HEK293 (cell line): Measurements from ENCODE around the gene TOMM40L.

Experiments used
- CTCF ChIA-PET: fragments of 350-600 bp; formaldehyde crosslinking; extraction: SDS; loops from one replicate; lab custom pipeline; 2021; ENCODE audit warnings: antibody characterized with exemption; lab: Yijun Ruan, JAX
- POLR2A ChIA-PET: fragments of 300-600 bp; formaldehyde crosslinking; extraction: SDS; loops from one replicate; lab custom pipeline; 2020; ENCODE audit warnings: antibody characterized with exemption, inconsistent platforms; lab: Yijun Ruan, JAX
- H3K27ac ChIP-seq: fragments of 200-500 bp; sonication (Bioruptor generic); 2 replicates; pipeline ENCODE4 v1.5.1; 2014; ENCODE audit warnings: low read depth, low read length, control low read depth, inconsistent platforms; ENCODE audit errors: extremely low read depth
- H3K36me3 ChIP-seq, 2 experiments: fragments of 200-500 bp in 1 of 2; sonication (Bioruptor generic) in 1 of 2; 1 replicate in 1 of 2; 2 replicates in 1 of 2; pipeline ENCODE4 v1.5.1; 2014 to 2017; ENCODE audit warnings: inconsistent platforms in 2 of 2, low read length in 2 of 2; ENCODE audit not compliant: control insufficient read depth in 2 of 2, insufficient read depth in 1 of 2
- H3K4me1 ChIP-seq: fragments of 200-500 bp; sonication (Bioruptor generic); 2 replicates; pipeline ENCODE4 v1.5.1; 2014; ENCODE audit warnings: mild to moderate bottlenecking, low read length, inconsistent platforms; ENCODE audit not compliant: control insufficient read depth, insufficient read depth
- H3K4me3 ChIP-seq: 2 replicates; pipeline ENCODE4 v1.5.1; 2011; ENCODE audit warnings: low read depth, mild to moderate bottlenecking, control low read depth, low read length, moderate library complexity
- H3K9me3 ChIP-seq: fragments of 200-500 bp; sonication (Bioruptor generic); 2 replicates; pipeline ENCODE4 v1.5.1; 2014; ENCODE audit warnings: low read depth, low read length, inconsistent platforms; ENCODE audit not compliant: control insufficient read depth, insufficient read depth
- ZBTB8A ChIP-seq: fragments of 450-650 bp; formaldehyde crosslinking; IDR thresholded peaks from 2 replicates; pipeline ENCODE4 v1.5.1; 2016; ENCODE audit warnings: missing biosample characterization, missing genetic modification characterization
- ZNF211 ChIP-seq: fragments of 450-650 bp; formaldehyde crosslinking; IDR thresholded peaks from 2 replicates; pipeline ENCODE4 v1.5.1; 2016; ENCODE audit warnings: low read depth, missing biosample characterization, missing genetic modification characterization
- ZNF341 ChIP-seq: fragments of 450-650 bp; formaldehyde crosslinking; IDR thresholded peaks from 2 replicates; pipeline ENCODE4; 2016; ENCODE audit warnings: low read depth, missing biosample characterization, missing genetic modification characterization
- ZNF366 ChIP-seq: fragments of 450-650 bp; formaldehyde crosslinking; conservative IDR thresholded peaks from 2 replicates; pipeline ENCODE4 v1.5.1; 2016; ENCODE audit warnings: missing biosample characterization, missing genetic modification characterization
- ZNF610 ChIP-seq: fragments of 450-650 bp; formaldehyde crosslinking; IDR thresholded peaks from 2 replicates; pipeline ENCODE4 v1.5.1; 2016; ENCODE audit warnings: missing biosample characterization, missing genetic modification characterization, borderline replicate concordance
- ZXDB ChIP-seq: fragments of 450-650 bp; formaldehyde crosslinking; IDR thresholded peaks from 2 replicates; pipeline ENCODE4 v1.5.1; 2016; ENCODE audit warnings: missing biosample characterization, missing genetic modification characterization
- TF ChIP-seq, protein P1 (sequence below): fragments of 450-650 bp; formaldehyde crosslinking; conservative IDR thresholded peaks from 2 replicates; pipeline ENCODE4 v1.5.1; 2016; ENCODE audit warnings: low read depth, missing biosample characterization, missing genetic modification characterization
- TF ChIP-seq, protein P2 (sequence below): fragments of 450-650 bp; formaldehyde crosslinking; IDR thresholded peaks from 2 replicates; pipeline ENCODE4 v1.5.1; 2016; ENCODE audit warnings: missing biosample characterization, missing genetic modification characterization
- TF ChIP-seq, protein P3 (sequence below): fragments of 450-650 bp; formaldehyde crosslinking; IDR thresholded peaks from 2 replicates; pipeline ENCODE4 v1.5.1; 2017; ENCODE audit warnings: missing biosample characterization, mild to moderate bottlenecking, missing genetic modification characterization, moderate library complexity
- TF ChIP-seq, protein P4 (sequence below): fragments of 450-650 bp; IDR thresholded peaks from 2 replicates; pipeline ENCODE4 v1.5.1; 2018; ENCODE audit warnings: missing biosample characterization, mild to moderate bottlenecking, missing genetic modification characterization

TOMM40L gene

DNA sequence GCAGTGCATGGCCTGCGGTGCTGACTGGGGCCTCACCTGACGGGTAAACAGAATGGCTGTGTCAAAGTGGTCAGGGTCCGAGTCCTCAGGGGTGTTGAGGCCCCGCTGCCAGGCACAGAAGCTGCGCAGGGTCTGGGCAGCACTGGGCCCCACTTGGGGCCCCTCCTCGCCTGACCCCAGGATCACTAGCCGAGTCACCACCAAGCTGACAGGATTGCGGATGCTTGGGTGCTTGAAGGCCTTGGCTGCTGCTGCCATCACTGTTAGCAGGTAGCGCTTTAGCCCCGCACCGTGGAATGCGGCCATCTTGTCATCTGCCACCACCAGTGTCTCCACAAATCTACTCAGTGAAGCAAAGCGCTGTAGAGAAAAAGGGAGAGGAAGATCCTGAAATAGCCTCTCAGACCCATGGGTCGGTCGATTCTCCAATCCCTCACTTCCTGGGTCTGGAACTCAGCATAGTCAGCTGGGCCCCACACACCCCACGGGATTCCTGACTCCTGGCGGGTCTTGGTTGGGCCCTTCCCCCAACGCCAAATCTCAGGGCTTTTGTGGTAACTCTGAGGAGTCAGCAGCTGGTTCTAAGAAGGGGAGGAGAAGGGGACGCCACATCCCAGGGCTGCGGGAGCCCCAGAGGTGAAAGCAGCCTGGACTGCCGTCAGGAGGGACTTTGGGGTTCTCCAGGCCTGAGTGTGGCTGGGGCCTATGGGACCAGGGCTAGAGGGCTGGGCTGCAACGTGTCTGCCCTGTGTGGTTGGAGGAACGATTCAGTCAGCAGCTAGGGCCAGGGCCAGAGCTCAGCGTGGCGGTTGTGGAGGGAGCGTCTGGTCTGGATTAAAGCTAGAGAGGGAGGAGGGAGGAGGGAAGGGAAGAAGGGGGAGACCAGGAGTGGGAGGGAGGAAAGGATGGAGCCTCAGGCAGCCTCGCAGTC is 29.1 kb upstream of the TOMM40L start (continued):
- TF ChIP-seq, protein P1, sequence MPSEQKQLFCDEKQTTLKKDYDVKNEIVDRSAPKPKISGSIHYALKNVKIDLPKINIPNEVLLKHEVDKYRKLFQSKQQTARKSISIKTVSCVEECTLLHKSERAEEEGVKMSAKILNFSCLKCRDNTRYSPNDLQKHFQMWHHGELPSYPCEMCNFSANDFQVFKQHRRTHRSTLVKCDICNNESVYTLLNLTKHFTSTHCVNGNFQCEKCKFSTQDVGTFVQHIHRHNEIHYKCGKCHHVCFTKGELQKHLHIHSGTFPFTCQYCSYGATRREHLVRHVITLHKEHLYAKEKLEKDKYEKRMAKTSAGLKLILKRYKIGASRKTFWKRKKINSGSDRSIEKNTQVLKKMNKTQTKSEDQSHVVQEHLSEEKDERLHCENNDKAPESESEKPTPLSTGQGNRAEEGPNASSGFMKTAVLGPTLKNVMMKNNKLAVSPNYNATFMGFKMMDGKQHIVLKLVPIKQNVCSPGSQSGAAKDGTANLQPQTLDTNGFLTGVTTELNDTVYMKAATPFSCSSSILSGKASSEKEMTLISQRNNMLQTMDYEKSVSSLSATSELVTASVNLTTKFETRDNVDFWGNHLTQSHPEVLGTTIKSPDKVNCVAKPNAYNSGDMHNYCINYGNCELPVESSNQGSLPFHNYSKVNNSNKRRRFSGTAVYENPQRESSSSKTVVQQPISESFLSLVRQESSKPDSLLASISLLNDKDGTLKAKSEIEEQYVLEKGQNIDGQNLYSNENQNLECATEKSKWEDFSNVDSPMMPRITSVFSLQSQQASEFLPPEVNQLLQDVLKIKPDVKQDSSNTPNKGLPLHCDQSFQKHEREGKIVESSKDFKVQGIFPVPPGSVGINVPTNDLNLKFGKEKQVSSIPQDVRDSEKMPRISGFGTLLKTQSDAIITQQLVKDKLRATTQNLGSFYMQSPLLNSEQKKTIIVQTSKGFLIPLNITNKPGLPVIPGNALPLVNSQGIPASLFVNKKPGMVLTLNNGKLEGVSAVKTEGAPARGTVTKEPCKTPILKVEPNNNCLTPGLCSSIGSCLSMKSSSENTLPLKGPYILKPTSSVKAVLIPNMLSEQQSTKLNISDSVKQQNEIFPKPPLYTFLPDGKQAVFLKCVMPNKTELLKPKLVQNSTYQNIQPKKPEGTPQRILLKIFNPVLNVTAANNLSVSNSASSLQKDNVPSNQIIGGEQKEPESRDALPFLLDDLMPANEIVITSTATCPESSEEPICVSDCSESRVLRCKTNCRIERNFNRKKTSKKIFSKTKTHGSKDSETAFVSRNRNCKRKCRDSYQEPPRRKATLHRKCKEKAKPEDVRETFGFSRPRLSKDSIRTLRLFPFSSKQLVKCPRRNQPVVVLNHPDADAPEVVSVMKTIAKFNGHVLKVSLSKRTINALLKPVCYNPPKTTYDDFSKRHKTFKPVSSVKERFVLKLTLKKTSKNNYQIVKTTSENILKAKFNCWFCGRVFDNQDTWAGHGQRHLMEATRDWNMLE, result no peak
- TF ChIP-seq ZNF211 (tag by site-specific recombination) (no peak), ZNF366 (tag by site-specific recombination) (no peak)
- TF ChIP-seq, protein P2, sequence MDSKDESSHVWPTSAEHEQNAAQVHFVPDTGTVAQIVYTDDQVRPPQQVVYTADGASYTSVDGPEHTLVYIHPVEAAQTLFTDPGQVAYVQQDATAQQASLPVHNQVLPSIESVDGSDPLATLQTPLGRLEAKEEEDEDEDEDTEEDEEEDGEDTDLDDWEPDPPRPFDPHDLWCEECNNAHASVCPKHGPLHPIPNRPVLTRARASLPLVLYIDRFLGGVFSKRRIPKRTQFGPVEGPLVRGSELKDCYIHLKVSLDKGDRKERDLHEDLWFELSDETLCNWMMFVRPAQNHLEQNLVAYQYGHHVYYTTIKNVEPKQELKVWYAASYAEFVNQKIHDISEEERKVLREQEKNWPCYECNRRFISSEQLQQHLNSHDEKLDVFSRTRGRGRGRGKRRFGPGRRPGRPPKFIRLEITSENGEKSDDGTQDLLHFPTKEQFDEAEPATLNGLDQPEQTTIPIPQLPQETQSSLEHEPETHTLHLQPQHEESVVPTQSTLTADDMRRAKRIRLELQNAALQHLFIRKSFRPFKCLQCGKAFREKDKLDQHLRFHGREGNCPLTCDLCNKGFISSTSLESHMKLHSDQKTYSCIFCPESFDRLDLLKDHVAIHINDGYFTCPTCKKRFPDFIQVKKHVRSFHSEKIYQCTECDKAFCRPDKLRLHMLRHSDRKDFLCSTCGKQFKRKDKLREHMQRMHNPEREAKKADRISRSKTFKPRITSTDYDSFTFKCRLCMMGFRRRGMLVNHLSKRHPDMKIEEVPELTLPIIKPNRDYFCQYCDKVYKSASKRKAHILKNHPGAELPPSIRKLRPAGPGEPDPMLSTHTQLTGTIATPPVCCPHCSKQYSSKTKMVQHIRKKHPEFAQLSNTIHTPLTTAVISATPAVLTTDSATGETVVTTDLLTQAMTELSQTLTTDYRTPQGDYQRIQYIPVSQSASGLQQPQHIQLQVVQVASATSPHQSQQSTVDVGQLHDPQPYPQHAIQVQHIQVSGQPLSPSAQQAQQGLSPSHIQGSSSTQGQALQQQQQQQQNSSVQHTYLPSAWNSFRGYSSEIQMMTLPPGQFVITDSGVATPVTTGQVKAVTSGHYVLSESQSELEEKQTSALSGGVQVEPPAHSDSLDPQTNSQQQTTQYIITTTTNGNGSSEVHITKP (tag by site-specific recombination), result no peak
- TF ChIP-seq, all 188 proteins: peak for 3

DNA sequence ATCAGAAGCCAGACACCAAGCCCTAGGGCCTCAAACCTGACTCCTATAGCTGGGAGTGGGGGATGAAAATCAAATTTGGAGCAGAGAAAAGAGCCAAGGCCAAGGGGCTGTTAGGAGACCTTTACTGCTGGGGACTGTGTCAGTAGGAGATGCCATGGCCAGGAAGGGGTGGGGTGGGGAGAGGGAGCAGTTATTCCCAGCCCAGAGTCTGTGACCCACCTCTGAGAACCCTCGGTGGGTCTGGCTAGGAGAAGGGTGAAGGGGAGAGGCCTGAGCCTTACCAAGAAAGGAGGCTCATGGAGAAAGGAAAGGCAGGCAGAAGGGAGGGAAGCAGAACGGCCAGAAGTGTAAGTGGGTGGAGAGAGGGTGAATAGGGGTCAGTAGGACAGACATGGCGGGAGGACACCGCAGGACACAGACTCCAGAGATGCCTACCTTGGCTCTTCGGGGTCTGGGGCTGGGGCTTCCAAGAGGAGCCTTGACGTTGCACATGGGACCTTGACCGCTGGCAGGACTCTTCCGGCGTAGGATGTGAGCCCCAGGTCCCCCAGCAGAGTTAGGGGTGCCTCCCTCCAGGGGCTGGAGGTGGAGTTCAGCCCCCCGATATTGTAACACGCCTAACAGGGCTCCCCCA is 28.2 kb upstream of the TOMM40L start:
- no peak for TF ChIP-seq ZNF341 (tag by site-specific recombination)
- no peak for TF ChIP-seq ZBTB8A (tag by site-specific recombination)
- TF ChIP-seq ZNF610, result no peak
- TF ChIP-seq, protein P3, sequence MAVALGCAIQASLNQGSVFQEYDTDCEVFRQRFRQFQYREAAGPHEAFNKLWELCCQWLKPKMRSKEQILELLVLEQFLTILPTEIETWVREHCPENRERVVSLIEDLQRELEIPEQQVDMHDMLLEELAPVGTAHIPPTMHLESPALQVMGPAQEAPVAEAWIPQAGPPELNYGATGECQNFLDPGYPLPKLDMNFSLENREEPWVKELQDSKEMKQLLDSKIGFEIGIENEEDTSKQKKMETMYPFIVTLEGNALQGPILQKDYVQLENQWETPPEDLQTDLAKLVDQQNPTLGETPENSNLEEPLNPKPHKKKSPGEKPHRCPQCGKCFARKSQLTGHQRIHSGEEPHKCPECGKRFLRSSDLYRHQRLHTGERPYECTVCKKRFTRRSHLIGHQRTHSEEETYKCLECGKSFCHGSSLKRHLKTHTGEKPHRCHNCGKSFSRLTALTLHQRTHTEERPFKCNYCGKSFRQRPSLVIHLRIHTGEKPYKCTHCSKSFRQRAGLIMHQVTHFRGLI (tag by site-specific recombination), result no peak
- TF ChIP-seq, protein P4, sequence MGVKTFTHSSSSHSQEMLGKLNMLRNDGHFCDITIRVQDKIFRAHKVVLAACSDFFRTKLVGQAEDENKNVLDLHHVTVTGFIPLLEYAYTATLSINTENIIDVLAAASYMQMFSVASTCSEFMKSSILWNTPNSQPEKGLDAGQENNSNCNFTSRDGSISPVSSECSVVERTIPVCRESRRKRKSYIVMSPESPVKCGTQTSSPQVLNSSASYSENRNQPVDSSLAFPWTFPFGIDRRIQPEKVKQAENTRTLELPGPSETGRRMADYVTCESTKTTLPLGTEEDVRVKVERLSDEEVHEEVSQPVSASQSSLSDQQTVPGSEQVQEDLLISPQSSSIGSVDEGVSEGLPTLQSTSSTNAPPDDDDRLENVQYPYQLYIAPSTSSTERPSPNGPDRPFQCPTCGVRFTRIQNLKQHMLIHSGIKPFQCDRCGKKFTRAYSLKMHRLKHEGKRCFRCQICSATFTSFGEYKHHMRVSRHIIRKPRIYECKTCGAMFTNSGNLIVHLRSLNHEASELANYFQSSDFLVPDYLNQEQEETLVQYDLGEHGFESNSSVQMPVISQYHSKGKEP (tag by site-specific recombination), result no peak
- TF ChIP-seq ZXDB, result no peak
- ChIA-PET CTCF (interaction anchor here (1.0 to 1.9 kb wide), 4 partner anchors 13 to 184 kb away, joined by 3 to 14 read pairs (median 4); partner anchors contain the start of gene TOMM40L), POLR2A (interaction anchor here (1.0 to 1.9 kb wide), 4 partner anchors 21 to 242 kb away, joined by 3 to 7 read pairs (median 4); partner anchors contain the start of gene TOMM40L)
- Histone ChIP-seq H3K4me1 (peaks cover 9% of the 10 kb centered on the region; the same call in 1 of the 2 replicates), H3K9me3 (no peaks in the 10 kb centered on the region), H3K36me3 (no peaks in the 10 kb centered on the region), H3K27ac (no peak overlapping the region), H3K4me3 (no peak overlapping the region)
